IMR-90 (cell line): Measurements from ENCODE around the gene SLC24A3. TPM values are rescaled to one million over a fixed set of nuclear protein-coding genes. Genes with fewer than 3 reads are reported as not detected.

Source experiments
- ATAC-seq: fragments of 200-7000 bp; cut with Tn5 transposase; 2 replicates; pipeline ENCODE4 v1.9.1; 2020; ENCODE audit warnings: low read depth, mild to moderate bottlenecking, moderate library complexity
- BruUV-seq: library from RNA; stranded (reverse); fragments of 400-500 nt; replicated peaks from 2 replicates; lab custom pipeline; 2021; lab: Mats Ljungman, UMichigan
- CTCF ChIA-PET: fragments of 300-600 bp; formaldehyde crosslinking; extraction: SDS; loops from one replicate; lab custom pipeline; 2021; ENCODE audit warnings: antibody characterized with exemption; lab: Yijun Ruan, JAX
- POLR2A ChIA-PET: fragments of 300-600 bp; sonication (Branson Sonifier 250); formaldehyde crosslinking; loops from one replicate; lab custom pipeline; 2022; ENCODE audit warnings: antibody characterized with exemption; ENCODE audit not compliant: unreplicated experiment; lab: Charles Lee
- DNase-seq: peaks from one replicate; pipeline ENCODE4 v3.0.0; 2013
- H2AFZ ChIP-seq: replicated peaks from 2 replicates; pipeline ENCODE3; 2013; ENCODE audit warnings: low read length, mild to moderate bottlenecking; ENCODE audit not compliant: poor library complexity
- H2AK5ac ChIP-seq: 2 replicates; pipeline ENCODE4 v1.6.1; 2013; ENCODE audit warnings: low read depth, low read length, inconsistent platforms
- H2AK9ac ChIP-seq: replicated peaks from 2 replicates; pipeline ENCODE3; 2013; ENCODE audit warnings: mild to moderate bottlenecking, low read depth, low read length, moderate library complexity; ENCODE audit not compliant: poor library complexity
- H2BK120ac ChIP-seq: 2 replicates; pipeline ENCODE4 v1.6.1; 2013; ENCODE audit warnings: low read depth, low read length, inconsistent platforms
- H2BK15ac ChIP-seq: 3 replicates; pipeline ENCODE4 v1.6.1; 2013; ENCODE audit warnings: low read depth, low read length, inconsistent platforms
- H2BK20ac ChIP-seq: 2 replicates; pipeline ENCODE4 v1.6.1; 2013; ENCODE audit warnings: low read depth, mild to moderate bottlenecking, inconsistent platforms, low read length, moderate library complexity
- H2BK5ac ChIP-seq: 2 replicates; pipeline ENCODE4 v1.6.1; 2013; ENCODE audit warnings: mild to moderate bottlenecking, low read depth, low read length, inconsistent platforms; ENCODE audit not compliant: poor library complexity, severe bottlenecking
- H3K14ac ChIP-seq: replicated peaks from 2 replicates; pipeline ENCODE4 v1.6.1; 2013; ENCODE audit warnings: low read depth, low read length, inconsistent platforms
- H3K18ac ChIP-seq: 2 replicates; pipeline ENCODE4 v1.6.1; 2013; ENCODE audit warnings: low read depth, low read length, control low read depth
- H3K23ac ChIP-seq: 2 replicates; pipeline ENCODE4 v1.6.1; 2013; ENCODE audit warnings: low read depth, low read length, inconsistent platforms
- H3K27ac ChIP-seq: 2 replicates; pipeline ENCODE4 v1.5.1; 2013; ENCODE audit warnings: mild to moderate bottlenecking, control low read depth, low read length; ENCODE audit not compliant: insufficient read depth
- H3K27me3 ChIP-seq: 2 replicates; pipeline ENCODE4 v1.6.1; 2013; ENCODE audit warnings: low read length; ENCODE audit not compliant: control insufficient read depth, insufficient read depth
- H3K36me3 ChIP-seq: 2 replicates; pipeline ENCODE4 v1.6.1; 2013; ENCODE audit warnings: low read length, mixed read lengths; ENCODE audit not compliant: control insufficient read depth, insufficient read depth
- H3K4ac ChIP-seq: 2 replicates; pipeline ENCODE4 v1.6.1; 2013; ENCODE audit warnings: low read depth, low read length, inconsistent platforms
- H3K4me1 ChIP-seq: 2 replicates; pipeline ENCODE4 v1.6.1; 2013; ENCODE audit warnings: low read length, mixed read lengths; ENCODE audit not compliant: control insufficient read depth, insufficient read depth
- H3K4me2 ChIP-seq: 2 replicates; pipeline ENCODE4 v1.6.1; 2013; ENCODE audit warnings: low read depth, mild to moderate bottlenecking, control low read depth, low read length, moderate library complexity
- H3K4me3 ChIP-seq: 2 replicates; pipeline ENCODE4 v1.5.1; 2013; ENCODE audit warnings: low read depth, mild to moderate bottlenecking, control low read depth, low read length, moderate library complexity; ENCODE audit not compliant: insufficient read depth
- H3K56ac ChIP-seq: 2 replicates; pipeline ENCODE4 v1.6.1; 2013; ENCODE audit warnings: low read length, inconsistent platforms; ENCODE audit not compliant: insufficient read depth; ENCODE audit errors: extremely low read depth
- H3K79me1 ChIP-seq, 2 experiments: 2 replicates each; pipeline ENCODE4 v1.6.1; 2013; ENCODE audit warnings: low read length in 2 of 2, inconsistent platforms in 1 of 2, low read depth in 1 of 2
- H3K9ac ChIP-seq: 2 replicates; pipeline ENCODE4 v1.6.1; 2013; ENCODE audit warnings: low read depth, low read length, control low read depth
- H3K9me1 ChIP-seq: 2 replicates; pipeline ENCODE4 v1.6.1; 2013; ENCODE audit warnings: low read length, inconsistent platforms; ENCODE audit not compliant: insufficient read depth
- H3K9me3 ChIP-seq: 2 replicates; pipeline ENCODE4 v1.6.1; 2013; ENCODE audit warnings: low read length; ENCODE audit not compliant: control insufficient read depth, insufficient read depth
- H4K20me1 ChIP-seq: 2 replicates; pipeline ENCODE4 v1.6.1; 2013; ENCODE audit warnings: low read length, inconsistent platforms; ENCODE audit not compliant: insufficient read depth
- H4K5ac ChIP-seq: 2 replicates; pipeline ENCODE4 v1.6.1; 2013; ENCODE audit warnings: mild to moderate bottlenecking, low read depth, low read length, control low read depth
- H4K8ac ChIP-seq, 2 experiments: 2 replicates each; pipeline ENCODE4 v1.6.1; 2013; ENCODE audit warnings: low read depth in 2 of 2, low read length in 2 of 2, control low read depth in 1 of 2, inconsistent platforms in 1 of 2
- H4K91ac ChIP-seq: 2 replicates; pipeline ENCODE4 v1.6.1; 2013; ENCODE audit warnings: low read depth, low read length, inconsistent platforms; ENCODE audit not compliant: insufficient read depth
- CEBPB ChIP-seq: IDR thresholded peaks from 2 replicates; pipeline ENCODE4 v1.6.1; 2012; ENCODE audit warnings: low read depth, low read length, improper control_type of control experiment
- CHD1 ChIP-seq: IDR thresholded peaks from 2 replicates; pipeline ENCODE4 v1.6.1; 2012; ENCODE audit warnings: low read depth, low read length, improper control_type of control experiment
- CTCF ChIP-seq: conservative IDR thresholded peaks from 2 replicates; pipeline ENCODE4 v1.5.1; 2012; ENCODE audit warnings: mild to moderate bottlenecking, low read depth, low read length, improper control_type of control experiment
- RAD21 ChIP-seq: IDR thresholded peaks from 2 replicates; pipeline ENCODE4 v1.6.1; 2012; ENCODE audit warnings: low read length, improper control_type of control experiment
- SMC3 ChIP-seq: fragments of 150-350 bp; IDR thresholded peaks from 2 replicates; pipeline ENCODE4 v1.6.1; 2016; ENCODE audit warnings: low read depth, mild to moderate bottlenecking, antibody characterized with exemption, low read length, moderate library complexity
- WGBS, 2 experiments: methylation state at CpG; one replicate each; pipeline versions ENCODE4 v1.1.5 to v1.1.7; 2013; ENCODE audit warnings: missing lambda C conversion rate in 2 of 2; ENCODE audit not compliant: insufficient read length in 1 of 2; ENCODE audit errors: extremely low coverage in 2 of 2; 5-methylcytosine and 5-hydroxymethylcytosine counted together
- dilution Hi-C: fragments of 300-500 bp; cut with HindIII; formaldehyde crosslinking; loops from one replicate; pipeline ENCODE4 v1.14.3; 2018; ENCODE audit warnings: low sequenced_read_pairs; ENCODE audit not compliant: unreplicated experiment
- in situ Hi-C: fragments of 300-500 bp; cut with MboI; formaldehyde crosslinking; loops from 3 replicates; pipeline ENCODE4 v1.14.3; 2019; ENCODE audit warnings: low sequenced_read_pairs, inconsistent platforms, mixed read lengths
- intact Hi-C: fragments of 100-400 bp; cut with micrococcal nuclease; formaldehyde crosslinking; loops from 2 replicates; pipeline ENCODE4 v1.10.0; 2022
- polyA plus RNA-seq, 3 experiments: library from polyadenylated mRNA; depleted of rRNA; stranded (reverse); fragments of >200 nt; gene quantifications; 2 replicates each; pipeline ENCODE4 v1.2.3, GENCODE V29; 2012; ENCODE audit warnings: low replicate concordance in 1 of 3
- total RNA-seq: library from RNA; depleted of rRNA; stranded (reverse); fragments of >200 nt; gene quantifications from 2 replicates; pipeline ENCODE4 v1.2.3, GENCODE V29; 2012
- TF ChIP-seq, protein P1 (sequence below): fragments of 150-350 bp; IDR thresholded peaks from 2 replicates; pipeline ENCODE4 v1.6.1; 2017; ENCODE audit warnings: mild to moderate bottlenecking, antibody characterized with exemption, low read length, low read depth

The SLC24A3 gene
- total and polyA plus RNA-seq, 2 of the 4 experiments (the other 2 are of a cell fraction), result not detected

GRCh38 chr20:19381947-19382346 is 169.5 kb downstream of the SLC24A3 start:
- no peak overlapping the region for H3K27ac ChIP-seq
- H4K5ac ChIP-seq, result no peak overlapping the region
- no peaks in the 10 kb centered on the region for H3K27me3 ChIP-seq
- ATAC-seq, result no peak
- no peaks in the 10 kb centered on the region for H3K9me3 ChIP-seq
- intact Hi-C loops (no loop called here), dilution Hi-C loops (no loop called here), in situ Hi-C loops (no loop called here)
- H2BK20ac ChIP-seq, result no peak overlapping the region
- H3K4ac ChIP-seq, result no peak overlapping the region
- H2BK15ac ChIP-seq, result no peak overlapping the region
- no peak overlapping the region for H3K4me2 ChIP-seq
- ChIA-PET POLR2A (no interaction called here), CTCF (no interaction called here)
- H2AK9ac ChIP-seq, result no peak overlapping the region
- H3K14ac ChIP-seq, result no peak overlapping the region
- no peak overlapping the region for H4K8ac ChIP-seq
- no peak overlapping the region for H3K23ac ChIP-seq
- H4K20me1 ChIP-seq, result no peaks in the 10 kb centered on the region
- H3K9me1 ChIP-seq, result no peaks in the 10 kb centered on the region
- H2BK120ac ChIP-seq, result no peak overlapping the region
- H3K4me1 ChIP-seq, result no peaks in the 10 kb centered on the region
- H3K79me1 ChIP-seq, result no peaks in the 10 kb centered on the region
- DNase-seq, result no peak
- no peak overlapping the region for H3K18ac ChIP-seq
- H3K56ac ChIP-seq, result no peak overlapping the region
- no peak overlapping the region for H2AK5ac ChIP-seq
- H3K36me3 ChIP-seq, result no peaks in the 10 kb centered on the region
- no TSS peak for BruUV-seq
- H3K9ac ChIP-seq, result no peak overlapping the region
- no peak for TF ChIP-seq RAD21
- TF ChIP-seq SMC3, result no peak
- TF ChIP-seq CEBPB, result no peak
- no peak for TF ChIP-seq CHD1
- TF ChIP-seq, protein P1, sequence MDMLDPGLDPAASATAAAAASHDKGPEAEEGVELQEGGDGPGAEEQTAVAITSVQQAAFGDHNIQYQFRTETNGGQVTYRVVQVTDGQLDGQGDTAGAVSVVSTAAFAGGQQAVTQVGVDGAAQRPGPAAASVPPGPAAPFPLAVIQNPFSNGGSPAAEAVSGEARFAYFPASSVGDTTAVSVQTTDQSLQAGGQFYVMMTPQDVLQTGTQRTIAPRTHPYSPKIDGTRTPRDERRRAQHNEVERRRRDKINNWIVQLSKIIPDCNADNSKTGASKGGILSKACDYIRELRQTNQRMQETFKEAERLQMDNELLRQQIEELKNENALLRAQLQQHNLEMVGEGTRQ, result no peak
- TF ChIP-seq CTCF, result no peak
- WGBS, 2 experiments, result 63% methylated on average over 4 of the region's 10 CpGs; no CpG with 5 or more reads in 1 of the 2 experiments
- no peak overlapping the region for H2AFZ ChIP-seq
- no peak overlapping the region for H4K91ac ChIP-seq
- H2BK5ac ChIP-seq, result no peak overlapping the region
- no peak overlapping the region for H3K4me3 ChIP-seq
